Measurements from ENCODE around the gene LGALS1.

The LGALS1 gene

GRCh38 chr22:37725551-37726240 lies 50.3 kb downstream of the LGALS1 start:
- DNase-seq (ENCODE audit: low read depth) = no peak

DNA sequence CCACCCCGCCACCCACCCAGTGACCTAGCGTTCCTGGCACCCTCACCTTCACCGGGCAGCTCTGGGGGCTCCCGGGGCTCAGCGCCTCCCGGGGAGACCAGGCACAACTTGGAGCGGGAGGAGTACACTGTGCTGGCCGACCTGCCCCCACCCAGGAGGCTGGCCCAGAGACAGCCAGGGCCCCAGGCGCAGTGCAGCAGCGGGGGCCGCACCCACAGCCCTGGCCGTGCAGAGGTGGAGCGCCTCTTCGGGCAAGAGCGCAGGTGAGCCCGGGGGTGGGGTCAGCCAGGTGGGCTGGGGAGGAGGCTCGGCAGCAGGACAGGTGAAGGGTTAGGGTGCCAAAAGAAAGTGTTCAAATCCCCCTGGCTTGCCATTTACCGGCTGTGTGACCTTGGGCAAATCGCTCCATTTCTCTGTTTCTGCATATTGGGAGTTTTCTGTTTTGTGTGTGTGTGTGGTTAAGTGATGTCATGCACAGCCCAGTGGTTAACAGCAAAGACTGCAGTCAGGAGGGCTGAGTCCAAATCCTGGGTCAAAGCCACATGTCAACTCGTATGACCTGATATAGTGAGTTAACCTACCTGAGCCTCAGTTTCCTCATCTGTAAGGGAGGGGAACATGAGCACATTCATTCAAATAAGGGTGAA lies 50.9 kb downstream of the LGALS1 start:
- peak; percentile 40 for DNase-seq (ENCODE audit: low read depth)

GRCh38 chr22:37728620-37729019 lies 53.2 kb downstream of the LGALS1 start:
- DNase-seq (ENCODE audit: low read depth) = no peak
